Measurements from ENCODE around the gene CAMK1D.
A peak's percentile ranks its signal among the peaks of the same experiment; 100 is the strongest.

- TF ChIP-seq MAFK (IDR thresholded peaks at IDR 0.05; ENCODE audit: low read depth, low read length) (peak; percentile 82), CEBPB (IDR thresholded peaks at IDR 0.05; ENCODE audit: low read depth, low read length) (no peak), CTCF (conservative IDR thresholded peaks at IDR 0.05; ENCODE audit: low read depth, low read length) (no peak), CHD1 (IDR thresholded peaks at IDR 0.05; ENCODE audit: low read depth, low read length) (no peak), RFX5 (IDR thresholded peaks at IDR 0.05; ENCODE audit: low read depth, low read length) (no peak)
Measured at GRCh38 chr10:12724807-12725579, 375.6 kb downstream of the CAMK1D start.

All from IMR-90 (cell line).